ENCODE measurements around the gene POU2F1.

Gene POU2F1

GRCh38 chr1:167220537-167221125 lies at the start of gene POU2F1:
TSS of gene POU2F1 (plus strand) at chr1:167220886. CDS start at chr1:167220898, 12 bp downstream.
- Mint-ChIP-seq H3K4me1 (peaks cover 43% of the 10 kb centered on the region), H3K4me3 (peak within 1 kb of the TSS; percentile 92 to 94), H3K27ac (peak within 1 kb of the TSS; percentile 98 to 100), H3K27me3 (no peaks in the 10 kb centered on the region), H3K9me3 (peaks cover 4 to 7% of the 10 kb centered on the region in 2 donors)
- DNase-seq (peak; percentile 98 to 99), ATAC-seq (peak; percentile 73)

- no peak for ATAC-seq
Observed at GRCh38 chr1:167171286-167171929, 49.3 kb upstream of the POU2F1 start.

GRCh38 chr1:167173516-167174184 lies 47.0 kb upstream of the POU2F1 start:
- peaks cover 11% of the 10 kb centered on the region for H3K27me3 Mint-ChIP-seq
- H3K27ac Mint-ChIP-seq = no peak overlapping the region
- no peaks in the 10 kb centered on the region for H3K9me3 Mint-ChIP-seq
- no peak for ATAC-seq
- no peak overlapping the region for H3K4me3 Mint-ChIP-seq
- H3K4me1 Mint-ChIP-seq = no peaks in the 10 kb centered on the region
- DNase-seq = no peak

More at GRCh38 chr1:167171286-167171929, 49.3 kb upstream of the POU2F1 start:
- H3K4me3 Mint-ChIP-seq = no peak overlapping the region
- peaks cover 20% of the 10 kb centered on the region for H3K27me3 Mint-ChIP-seq
- no peak overlapping the region for H3K27ac Mint-ChIP-seq
- no peak for DNase-seq
- H3K4me1 Mint-ChIP-seq = no peaks in the 10 kb centered on the region
- H3K9me3 Mint-ChIP-seq = peaks cover 3 to 11% of the 10 kb centered on the region in 2 donors

GRCh38 chr1:167175901-167176300 lies 44.8 kb upstream of the POU2F1 start:
- ATAC-seq = no peak
- no peak for DNase-seq
- Mint-ChIP-seq H3K27me3 (peaks cover 11% of the 10 kb centered on the region), H3K4me3 (no peak overlapping the region), H3K27ac (peak overlapping the region in 1 of 2 donors; percentile 4), H3K9me3 (no peaks in the 10 kb centered on the region), H3K4me1 (no peaks in the 10 kb centered on the region)

DNA sequence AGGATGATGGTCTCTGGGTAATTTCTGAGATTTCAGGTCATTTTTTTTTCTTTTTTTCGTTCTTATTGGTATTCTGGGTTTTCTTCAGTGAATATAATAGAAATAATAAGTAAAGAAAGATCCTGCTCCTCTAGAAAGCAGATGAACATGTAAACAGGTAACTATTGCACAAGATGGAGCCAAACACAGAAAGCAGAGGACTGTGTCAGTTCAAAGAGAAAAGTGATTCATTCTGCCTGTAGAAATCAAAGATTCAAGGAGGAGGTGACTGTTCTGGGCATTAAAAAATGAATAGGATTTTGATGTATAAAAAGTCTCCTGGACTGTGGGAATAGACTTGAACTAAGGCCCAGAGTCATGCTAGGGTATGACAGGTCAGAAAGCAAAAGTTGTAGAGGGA lies 41.9 kb upstream of the POU2F1 start:
- Mint-ChIP-seq H3K4me3 (no peak overlapping the region), H3K4me1 (no peaks in the 10 kb centered on the region), H3K27me3 (peaks cover 2% of the 10 kb centered on the region), H3K9me3 (no peaks in the 10 kb centered on the region), H3K27ac (no peak overlapping the region)
- DNase-seq (no peak), ATAC-seq (no peak)

GRCh38 chr1:167182571-167183320 lies 37.9 kb upstream of the POU2F1 start:
- ATAC-seq (no peak), DNase-seq (no peak)
- Mint-ChIP-seq H3K4me1 (no peaks in the 10 kb centered on the region), H3K4me3 (no peak overlapping the region), H3K27me3 (no peaks in the 10 kb centered on the region), H3K9me3 (no peaks in the 10 kb centered on the region), H3K27ac (no peak overlapping the region)

- no peak overlapping the region for H3K4me3 Mint-ChIP-seq
- no peak for DNase-seq
- no peaks in the 10 kb centered on the region for H3K27me3 Mint-ChIP-seq
- no peak overlapping the region for H3K27ac Mint-ChIP-seq
- H3K9me3 Mint-ChIP-seq = no peaks in the 10 kb centered on the region
- ATAC-seq = no peak
- no peaks in the 10 kb centered on the region for H3K4me1 Mint-ChIP-seq
Observed at GRCh38 chr1:167184081-167184480, 36.6 kb upstream of the POU2F1 start.

DNA sequence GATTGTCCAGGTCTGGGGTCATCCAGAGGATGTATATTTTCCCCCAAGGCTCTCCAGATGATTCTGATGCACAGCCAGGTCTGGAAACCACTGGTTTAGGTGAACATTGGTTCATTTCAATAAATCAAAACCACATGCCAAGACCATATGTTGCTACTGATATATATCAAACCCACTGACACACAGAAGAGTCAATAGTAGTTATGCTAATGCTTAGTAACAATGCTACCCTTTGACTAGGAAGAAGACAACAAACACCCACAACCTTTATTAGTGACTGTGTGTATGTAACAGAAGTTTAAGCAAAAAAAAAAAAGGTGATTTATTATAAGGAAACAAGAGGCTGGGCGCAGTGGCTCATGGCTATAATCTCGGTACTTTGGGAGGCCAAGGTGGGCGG lies 35.6 kb upstream of the POU2F1 start:
- Mint-ChIP-seq H3K27me3 (peaks cover 4% of the 10 kb centered on the region), H3K4me1 (no peaks in the 10 kb centered on the region), H3K4me3 (no peak overlapping the region), H3K9me3 (no peaks in the 10 kb centered on the region), H3K27ac (no peak overlapping the region)
- DNase-seq (no peak), ATAC-seq (peak; percentile 75)

DNA sequence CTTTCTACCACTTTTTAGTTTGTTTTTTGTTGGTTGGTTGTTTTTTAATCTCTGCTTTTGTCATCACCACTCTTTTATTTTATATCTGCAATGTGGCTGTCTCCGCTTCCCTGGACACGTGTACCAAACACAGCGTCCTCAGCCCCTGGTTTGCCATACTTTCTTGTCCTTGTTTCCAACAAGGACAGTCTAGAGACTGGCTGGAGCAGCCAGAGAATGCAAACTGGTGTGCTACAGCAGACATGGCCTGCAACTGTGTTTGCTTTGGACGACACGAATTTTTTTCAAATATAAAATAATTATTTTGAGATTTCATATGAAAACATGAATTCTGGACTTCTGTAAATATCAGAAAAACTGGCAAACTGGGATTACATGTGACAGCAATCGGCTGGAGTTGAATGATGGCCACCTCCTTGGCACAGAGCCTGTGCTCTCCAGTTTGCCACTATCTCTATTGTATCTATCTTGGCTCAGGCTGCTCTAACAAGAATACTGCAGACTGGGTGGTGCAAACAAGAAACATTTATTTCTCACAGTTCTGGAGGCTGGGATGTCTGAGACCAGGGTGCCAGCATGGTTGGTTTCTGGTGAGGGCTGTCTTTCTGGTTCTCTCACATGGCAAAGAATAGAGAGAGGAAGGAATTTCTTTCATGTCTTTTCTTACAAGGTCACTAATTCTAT lies 34.6 kb upstream of the POU2F1 start:
- H3K27me3 Mint-ChIP-seq = peaks cover 9% of the 10 kb centered on the region
- no peaks in the 10 kb centered on the region for H3K4me1 Mint-ChIP-seq
- ATAC-seq (no peak), DNase-seq (no peak)
- H3K27ac Mint-ChIP-seq = no peak overlapping the region
- H3K4me3 Mint-ChIP-seq = no peak overlapping the region
- H3K9me3 Mint-ChIP-seq = no peaks in the 10 kb centered on the region

DNA sequence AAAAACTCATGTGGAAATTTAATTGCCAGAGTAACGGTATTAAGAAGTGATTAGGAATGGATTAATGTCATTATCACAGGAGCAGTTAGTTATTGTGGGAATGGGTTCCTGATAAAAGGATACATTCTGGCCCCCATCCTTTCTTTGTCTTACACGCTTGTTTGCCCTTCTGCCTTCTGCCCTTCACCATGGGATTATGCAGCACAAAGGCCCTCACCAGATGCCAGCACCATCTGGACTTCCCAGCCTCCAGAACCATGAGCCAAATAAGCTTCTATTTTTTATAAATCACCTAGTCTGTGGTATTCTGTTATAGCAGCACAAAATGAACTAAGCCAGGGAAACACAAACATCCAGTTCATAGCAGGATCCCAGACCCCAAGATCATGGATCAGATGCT lies 33.9 kb upstream of the POU2F1 start:
- Mint-ChIP-seq H3K9me3 (no peaks in the 10 kb centered on the region), H3K27me3 (peaks cover 9% of the 10 kb centered on the region), H3K4me3 (no peak overlapping the region), H3K4me1 (no peaks in the 10 kb centered on the region), H3K27ac (no peak overlapping the region)
- ATAC-seq = no peak
- DNase-seq = no peak

DNA sequence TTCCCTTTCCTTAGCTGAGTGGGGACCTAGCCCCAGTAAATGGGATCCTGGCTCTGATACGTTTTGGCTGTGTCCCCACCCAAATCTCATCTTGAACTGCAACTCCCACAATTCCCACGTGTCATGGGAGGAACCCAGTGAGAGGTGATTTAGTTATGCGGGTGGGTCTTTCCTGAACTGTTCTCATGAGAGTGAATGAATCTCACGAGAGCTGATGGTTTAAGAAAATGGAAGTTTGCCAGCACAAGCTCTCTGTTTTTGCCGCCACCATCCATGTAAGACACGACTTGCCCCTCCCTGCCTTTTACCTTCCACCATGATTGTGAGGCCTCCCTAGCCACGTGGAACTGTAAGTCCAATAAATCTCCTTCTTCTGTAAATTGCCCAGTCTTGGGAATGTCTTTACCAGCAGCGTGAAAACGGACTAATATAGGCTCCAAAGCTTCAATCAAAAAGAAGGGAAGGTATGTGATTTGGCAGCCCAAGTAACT lies 29.9 kb upstream of the POU2F1 start:
- ATAC-seq (no peak), DNase-seq (no peak)
- Mint-ChIP-seq H3K9me3 (no peaks in the 10 kb centered on the region), H3K4me1 (peaks cover 8% of the 10 kb centered on the region), H3K27me3 (peaks cover 9% of the 10 kb centered on the region), H3K4me3 (no peak overlapping the region), H3K27ac (no peak overlapping the region)

DNA sequence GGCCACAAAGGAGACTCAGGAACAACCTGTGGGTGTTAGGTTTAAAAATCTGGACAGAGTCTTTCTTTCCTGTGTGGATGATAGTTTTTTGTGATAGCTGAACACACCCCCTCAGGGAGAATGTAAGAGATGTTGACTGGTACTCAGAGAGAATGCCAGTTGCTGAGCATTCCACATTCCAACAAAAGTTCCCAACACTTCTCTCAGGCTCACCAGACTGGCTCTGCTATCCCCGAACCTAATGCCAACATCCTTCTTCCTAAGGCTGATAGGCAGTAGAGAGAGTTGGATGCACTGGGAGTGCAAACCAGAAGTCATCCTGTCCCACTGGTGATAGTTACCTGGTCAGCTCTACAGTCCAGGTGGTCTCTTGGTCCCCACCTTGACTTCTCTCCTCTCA lies 28.7 kb upstream of the POU2F1 start:
- DNase-seq = no peak
- H3K4me3 Mint-ChIP-seq = no peak overlapping the region
- no peak for ATAC-seq

DNA sequence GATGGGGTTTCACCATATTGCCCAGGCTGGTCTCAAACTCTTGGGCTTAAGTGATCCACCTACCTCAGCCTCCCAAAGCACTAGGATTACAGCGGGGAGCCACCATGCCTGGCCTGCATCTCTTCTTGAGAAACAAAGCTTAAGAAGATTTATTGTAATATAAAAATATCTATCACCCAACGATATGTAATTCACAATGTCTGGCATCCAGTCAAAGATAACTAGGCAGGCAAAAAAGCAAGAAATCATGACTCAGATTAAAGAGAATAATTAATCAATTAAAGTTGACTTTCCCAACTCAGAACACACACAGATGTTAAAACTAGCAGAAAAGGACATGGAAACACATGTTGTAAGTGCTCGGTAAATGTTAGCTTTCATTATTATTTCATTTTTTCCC lies 26.5 kb upstream of the POU2F1 start:
- Mint-ChIP-seq H3K9me3 (no peaks in the 10 kb centered on the region), H3K27me3 (peaks cover 9% of the 10 kb centered on the region), H3K4me3 (no peak overlapping the region), H3K27ac (no peak overlapping the region), H3K4me1 (peaks cover 35% of the 10 kb centered on the region)
- no peak for DNase-seq
- ATAC-seq = no peak

More for the DNA sequence above, 28.7 kb upstream of the POU2F1 start:
- H3K9me3 Mint-ChIP-seq = no peaks in the 10 kb centered on the region
- H3K27ac Mint-ChIP-seq = no peak overlapping the region
- peaks cover 9% of the 10 kb centered on the region for H3K27me3 Mint-ChIP-seq
- peaks cover 20% of the 10 kb centered on the region for H3K4me1 Mint-ChIP-seq

DNA sequence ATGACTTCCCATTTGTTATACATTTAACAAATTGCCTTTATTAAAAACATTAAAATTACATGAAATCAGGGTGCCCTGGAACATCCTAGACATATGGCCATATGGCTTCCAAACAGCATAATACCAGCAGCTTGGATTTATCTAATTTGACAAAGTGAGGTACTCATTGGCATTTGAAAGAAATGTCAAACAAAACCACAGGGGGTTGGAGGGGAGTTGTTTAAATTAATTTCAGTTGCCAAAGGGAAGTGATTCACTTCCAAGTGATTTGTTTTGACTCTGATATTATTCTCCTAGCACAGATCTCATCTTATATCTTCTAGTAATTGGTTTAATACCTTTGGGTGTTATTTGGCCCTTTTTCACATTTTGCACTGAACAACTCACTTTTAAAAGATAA lies 24.5 kb upstream of the POU2F1 start:
- H3K27ac Mint-ChIP-seq = no peak overlapping the region
- peak; percentile 65 for ATAC-seq
- DNase-seq = no peak
- H3K9me3 Mint-ChIP-seq = no peaks in the 10 kb centered on the region
- H3K27me3 Mint-ChIP-seq = no peaks in the 10 kb centered on the region
- peaks cover 39% of the 10 kb centered on the region for H3K4me1 Mint-ChIP-seq
- H3K4me3 Mint-ChIP-seq = peak overlapping the region; percentile 43 to 54

DNA sequence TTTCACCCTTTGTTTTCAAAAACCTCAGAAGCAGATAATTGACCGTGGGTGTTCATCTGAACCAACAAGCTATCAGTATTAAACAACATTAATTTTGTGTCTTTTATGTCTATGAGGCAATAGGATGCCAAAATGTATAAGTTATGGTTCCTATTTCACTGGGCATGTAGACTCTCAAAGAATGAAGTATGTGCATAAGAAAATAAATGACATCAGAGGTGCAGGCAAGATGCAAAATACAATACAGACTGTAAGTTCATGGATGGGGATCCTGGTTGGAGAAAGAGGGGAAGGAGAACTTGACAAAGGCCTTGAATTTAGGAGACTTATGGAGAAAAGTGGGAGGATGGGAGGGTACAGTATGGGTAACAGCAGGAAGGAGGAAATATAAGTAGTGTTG lies 23.4 kb upstream of the POU2F1 start:
- no peak overlapping the region for H3K27ac Mint-ChIP-seq
- H3K4me1 Mint-ChIP-seq = peaks cover 42% of the 10 kb centered on the region
- no peaks in the 10 kb centered on the region for H3K9me3 Mint-ChIP-seq
- no peaks in the 10 kb centered on the region for H3K27me3 Mint-ChIP-seq
- no peak overlapping the region for H3K4me3 Mint-ChIP-seq
- ATAC-seq (no peak), DNase-seq (no peak)
